Body of pancreas (tissue), 4 donors: ENCODE measurements around the gene DGKD.
"Not testable (repeated sequence)": the region's sequence is repeated elsewhere in the genome, so short reads cannot be mapped to it uniquely, and the experiment has no call there.

ENCODE experiments used
- CTCF ChIP-seq, 7 experiments: fragments of 450-650 bp in 4 of 7; fragments of 200-600 bp in 3 of 7; sonication (generic) in 3 of 7; IDR thresholded peaks; one replicate each; pipeline ENCODE4 v1.5.1; 2016 to 2019; ENCODE audit warnings: antibody characterized with exemption in 7 of 7
- POLR2A ChIP-seq, 3 donors: fragments of 450-650 bp; IDR thresholded peaks; one replicate each; pipeline ENCODE4 v1.6.1; 2016; ENCODE audit warnings: antibody characterized with exemption in 3 of 3, mild to moderate bottlenecking in 2 of 3

- not testable (repeated sequence) for TF ChIP-seq CTCF, POLR2A (IDR thresholded peaks at IDR 0.05)
These were observed 42.7 kb downstream of the DGKD start for GRCh38 chr2:233396726-233397665.
